Measurements from ENCODE around the gene TECPR2. TPM values are rescaled to one million over a fixed set of nuclear protein-coding genes. Genes with fewer than 3 reads are reported as not detected.

Gene TECPR2
- total and polyA plus RNA-seq, 10 of the 15 experiments (the other 5 are each of a cell fraction or from before 2014, with no cell fraction given), result 0.15 to 10.0 (median 3.0) TPM

DNA sequence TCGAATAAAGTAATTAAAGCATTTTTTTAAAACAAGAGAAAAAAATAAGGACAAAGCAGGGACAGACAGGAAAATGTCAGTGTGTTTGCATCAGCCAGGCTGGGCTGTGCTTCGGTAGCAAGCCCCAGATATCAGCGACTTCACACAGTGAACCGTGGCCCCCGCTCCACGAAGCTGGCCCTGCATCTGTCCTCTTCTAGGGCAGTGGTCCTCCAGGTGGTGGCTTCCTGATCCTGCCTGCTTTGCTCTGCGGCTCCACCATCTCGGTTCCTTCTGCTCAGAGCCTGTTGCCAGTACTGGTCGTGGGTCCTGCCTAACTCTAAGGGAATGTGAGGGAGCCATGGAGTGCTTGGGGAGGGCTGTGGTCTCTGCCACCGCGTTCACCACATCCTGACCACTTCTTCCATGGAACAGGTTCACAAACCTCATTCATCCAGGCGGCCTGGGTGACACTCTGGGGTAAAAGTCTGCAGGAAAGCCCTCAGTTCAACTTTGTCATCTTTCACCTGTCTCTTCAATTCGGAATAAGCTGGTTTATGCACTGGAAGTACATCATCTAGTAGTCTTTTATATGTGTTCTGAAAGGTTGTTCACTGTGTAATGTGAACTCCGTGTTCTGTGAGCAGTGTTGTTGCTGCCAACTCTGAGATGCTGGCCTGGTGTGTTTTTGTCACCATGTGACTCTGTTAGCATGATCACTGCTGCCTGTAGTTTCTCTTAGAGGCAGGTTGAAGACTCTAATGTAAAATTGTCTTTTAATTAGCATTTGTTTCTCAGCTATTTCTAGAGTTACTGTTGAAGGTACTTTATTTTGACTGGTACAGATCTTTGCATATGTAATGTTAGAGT, 99.0 kb downstream of the TECPR2 start:
- Histone ChIP-seq H3K27ac (ENCODE audit: control insufficient read depth, insufficient read depth) (no peak overlapping the region), H3K4me2 (ENCODE audit: control insufficient read depth, insufficient read depth) (no peak overlapping the region), H4K20me1 (ENCODE audit: control insufficient read depth, insufficient read depth) (no peaks in the 10 kb centered on the region), H2AFZ (ENCODE audit: control insufficient read depth, low read depth, low read length) (no peak overlapping the region), H3K4me3 (no peak overlapping the region), H3K36me3 (ENCODE audit: control insufficient read depth in 2 of 2, insufficient read depth in 2 of 2, low read length in 1 of 2) (no peaks in the 10 kb centered on the region; a peak in 1 of 4 replicates), H3K79me2 (ENCODE audit: control insufficient read depth, insufficient read depth, low read length) (no peaks in the 10 kb centered on the region), H3K27me3 (replicated peaks in 1 of 2; ENCODE audit: control insufficient read depth in 2 of 2, insufficient read depth in 2 of 2, low read length in 1 of 2) (no peaks in the 10 kb centered on the region), H3K4me1 (ENCODE audit: control insufficient read depth, insufficient read depth, low read length) (no peaks in the 10 kb centered on the region), H3K9ac (ENCODE audit: control insufficient read depth, insufficient read depth, low read length) (no peak overlapping the region), H3K9me3 (replicated peaks; ENCODE audit: control insufficient read depth, insufficient read depth, low read length) (no peaks in the 10 kb centered on the region)
- ATAC-seq, result no peak
- intact Hi-C loops (cut with micrococcal nuclease; ENCODE audit: unreplicated experiment), result no loop called here
- ChIA-PET RAD21 (ENCODE audit: unreplicated experiment) (no interaction called here), SMC1A (ENCODE audit: uncharacterized antibody, unreplicated experiment) (no interaction called here), CTCF (no interaction called here), POLR2A (no interaction called here)
- in situ Hi-C loops (cut with MboI), result no loop called here
- DNase-seq (ENCODE audit: low read depth, low spot score), result no peak
- TF ChIP-seq CHD2 (IDR thresholded peaks at IDR 0.05; ENCODE audit: borderline replicate concordance, low read depth, low read length), result no peak
- no peak for TF ChIP-seq SREBF2 (IDR thresholded peaks at IDR 0.05; ENCODE audit: low read length)
- TF ChIP-seq ATF7 (IDR thresholded peaks at IDR 0.05; ENCODE audit: low read depth), result no peak
- no peak for TF ChIP-seq JUND (IDR thresholded peaks at IDR 0.05; ENCODE audit: low read depth, low read length)
- no peak for TF ChIP-seq RFX5 (IDR thresholded peaks at IDR 0.05; ENCODE audit: low read depth, low read length)
- no peak for TF ChIP-seq YY1 (IDR thresholded peaks at IDR 0.05; ENCODE audit: low read depth, low read length)
- no peak for TF ChIP-seq NFYB (IDR thresholded peaks at IDR 0.05; ENCODE audit: insufficient read depth, low read depth, low read length)
- no peak for TF ChIP-seq CREB1 (IDR thresholded peaks at IDR 0.05; ENCODE audit: low read depth)
- no peak for TF ChIP-seq IRF4 (IDR thresholded peaks at IDR 0.05; ENCODE audit: low read depth, low read length)
- no peak for TF ChIP-seq KAT2A (conservative IDR thresholded peaks at IDR 0.05; ENCODE audit: control insufficient read depth, low read depth, low read length)
- TF ChIP-seq, protein P1, sequence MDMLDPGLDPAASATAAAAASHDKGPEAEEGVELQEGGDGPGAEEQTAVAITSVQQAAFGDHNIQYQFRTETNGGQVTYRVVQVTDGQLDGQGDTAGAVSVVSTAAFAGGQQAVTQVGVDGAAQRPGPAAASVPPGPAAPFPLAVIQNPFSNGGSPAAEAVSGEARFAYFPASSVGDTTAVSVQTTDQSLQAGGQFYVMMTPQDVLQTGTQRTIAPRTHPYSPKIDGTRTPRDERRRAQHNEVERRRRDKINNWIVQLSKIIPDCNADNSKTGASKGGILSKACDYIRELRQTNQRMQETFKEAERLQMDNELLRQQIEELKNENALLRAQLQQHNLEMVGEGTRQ (IDR thresholded peaks at IDR 0.05; ENCODE audit: borderline replicate concordance, low read depth, low read length), result no peak
- no peak for TF ChIP-seq MEF2A (IDR thresholded peaks at IDR 0.05; ENCODE audit: insufficient read depth, low read depth, low read length)
- 58% methylated on average over 14 of the region's 14 CpGs for WGBS (ENCODE audit: insufficient coverage, insufficient replicate concordance, low lambda C conversion rate, missing lambda C conversion rate)
- no peak for FAIRE-seq
- BruUV-seq (replicated peaks), result no TSS peak

Data from GM12878 (cell line).